HK-2 (cell line): ENCODE results near the gene SAA4.
"Not testable (repeated sequence)": the region's sequence is repeated elsewhere in the genome, so short reads cannot be mapped to it uniquely, and the experiment has no call there.

ENCODE experiments used
- DNase-seq: peaks from one replicate; pipeline ENCODE4 v3.0.0-alpha.2; 2018; ENCODE audit not compliant: unreplicated experiment

The SAA4 gene

GRCh38 chr11:18236664-18237356 is at the start of gene SAA4:
TSS of gene SAA4 (minus strand) at chr11:18236802. CDS start at chr11:18235926, 876 bp downstream.
- DNase-seq = no peak

GRCh38 chr11:18285841-18286240 is 49.2 kb upstream of the SAA4 start:
- DNase-seq = no peak

- DNase-seq = no peak
Measured at GRCh38 chr11:18282626-18283025, 46.0 kb upstream of the SAA4 start.

GRCh38 chr11:18280438-18281045 is 43.9 kb upstream of the SAA4 start:
- DNase-seq = no peak

GRCh38 chr11:18277565-18278271 is 41.1 kb upstream of the SAA4 start:
- DNase-seq = no peak

GRCh38 chr11:18271206-18271605 is 34.6 kb upstream of the SAA4 start:
- DNase-seq = no peak

GRCh38 chr11:18270102-18270501 is 33.5 kb upstream of the SAA4 start:
- DNase-seq = no peak

GRCh38 chr11:18269252-18269651 is 32.6 kb upstream of the SAA4 start:
- not testable (repeated sequence) for DNase-seq

- DNase-seq = not testable (repeated sequence)
Measured at GRCh38 chr11:18267335-18268133, 30.9 kb upstream of the SAA4 start.

GRCh38 chr11:18265949-18266348 is 29.3 kb upstream of the SAA4 start, which contains the start of gene SAA1:
TSS of gene SAA1 (plus strand) at chr11:18266264. CDS start at chr11:18266888, 624 bp downstream.
- DNase-seq = no peak

- no peak for DNase-seq
Measured at GRCh38 chr11:18264677-18265555, 28.3 kb upstream of the SAA4 start.

GRCh38 chr11:18264035-18264434 is 27.4 kb upstream of the SAA4 start:
- no peak for DNase-seq

GRCh38 chr11:18262681-18263350 is 26.2 kb upstream of the SAA4 start:
- not testable (repeated sequence) for DNase-seq

- no peak for DNase-seq
Measured at GRCh38 chr11:18261721-18262120, 25.1 kb upstream of the SAA4 start.

GRCh38 chr11:18259259-18259658 is 22.7 kb upstream of the SAA4 start:
- no peak for DNase-seq

GRCh38 chr11:18254781-18255361 is 18.3 kb upstream of the SAA4 start:
- no peak for DNase-seq

- DNase-seq = no peak
Measured at GRCh38 chr11:18253778-18254338, 17.3 kb upstream of the SAA4 start.

- no peak for DNase-seq
Measured at GRCh38 chr11:18253233-18253632, 16.6 kb upstream of the SAA4 start.

GRCh38 chr11:18248561-18248960 is 12.0 kb upstream of the SAA4 start, which contains the start of gene SAA2:
TSS of gene SAA2 (minus strand) at chr11:18248668. CDS start at chr11:18248011, 657 bp downstream.
- peak; percentile 21 for DNase-seq

- not testable (repeated sequence) for DNase-seq
Measured at GRCh38 chr11:18247191-18247581, 10.6 kb upstream of the SAA4 start.
